ENCODE results near the gene KLF2. TPM values are rescaled to one million over a fixed set of nuclear protein-coding genes. Genes with fewer than 3 reads are reported as not detected.
A peak's percentile ranks its signal among the peaks of the same experiment; 100 is the strongest.
"Not testable (repeated sequence)": the region's sequence is repeated elsewhere in the genome, so short reads cannot be mapped to it uniquely, and the experiment has no call there.

The KLF2 gene
- total RNA-seq, 1 experiment from 2014 or later, result not detected

- no peaks in the 10 kb centered on the region for H3K36me3 ChIP-seq (replicated peaks; ENCODE audit: control insufficient read depth, insufficient read depth, low read length)
- H3K27me3 ChIP-seq (ENCODE audit: control insufficient read depth, insufficient read depth, low read length), result no peaks in the 10 kb centered on the region
- no peak overlapping the region for H3K4me3 ChIP-seq (ENCODE audit: insufficient read depth, low read depth, low read length)
- peak; percentile 61 for DNase-seq
Observed at GRCh38 chr19:16338470-16339360, 14.1 kb downstream of the KLF2 start.

GRCh38 chr19:16339361-16339725 lies 14.7 kb downstream of the KLF2 start:
- Histone ChIP-seq H3K36me3 (replicated peaks; ENCODE audit: control insufficient read depth, insufficient read depth, low read length) (no peaks in the 10 kb centered on the region), H3K27me3 (ENCODE audit: control insufficient read depth, insufficient read depth, low read length) (no peaks in the 10 kb centered on the region), H3K4me3 (ENCODE audit: insufficient read depth, low read depth, low read length) (no peak overlapping the region)
- DNase-seq, result no peak

DNA sequence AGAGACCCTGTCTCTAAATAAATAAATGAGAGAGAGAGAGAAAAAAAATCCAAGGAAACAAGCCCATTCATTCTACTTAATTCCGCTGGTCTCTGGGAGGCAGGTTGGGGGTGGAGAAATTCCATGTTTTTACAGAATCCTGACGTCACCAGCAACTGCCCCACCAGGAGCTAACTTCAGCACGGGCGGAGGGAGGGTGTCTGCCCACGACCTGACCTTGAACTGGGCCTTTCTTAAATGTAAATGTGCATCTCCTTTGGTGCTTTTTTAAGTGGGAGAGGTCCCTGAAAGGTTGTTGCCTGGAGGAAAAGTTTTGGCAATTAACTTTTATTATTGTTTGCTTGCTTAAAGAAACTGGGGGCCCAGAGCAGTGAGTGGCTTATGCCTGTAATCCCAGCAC lies 15.5 kb downstream of the KLF2 start:
- no peak for DNase-seq
- Histone ChIP-seq H3K27me3 (ENCODE audit: control insufficient read depth, insufficient read depth, low read length) (no peaks in the 10 kb centered on the region), H3K36me3 (replicated peaks; ENCODE audit: control insufficient read depth, insufficient read depth, low read length) (no peaks in the 10 kb centered on the region), H3K4me3 (ENCODE audit: insufficient read depth, low read depth, low read length) (no peak overlapping the region)

DNA sequence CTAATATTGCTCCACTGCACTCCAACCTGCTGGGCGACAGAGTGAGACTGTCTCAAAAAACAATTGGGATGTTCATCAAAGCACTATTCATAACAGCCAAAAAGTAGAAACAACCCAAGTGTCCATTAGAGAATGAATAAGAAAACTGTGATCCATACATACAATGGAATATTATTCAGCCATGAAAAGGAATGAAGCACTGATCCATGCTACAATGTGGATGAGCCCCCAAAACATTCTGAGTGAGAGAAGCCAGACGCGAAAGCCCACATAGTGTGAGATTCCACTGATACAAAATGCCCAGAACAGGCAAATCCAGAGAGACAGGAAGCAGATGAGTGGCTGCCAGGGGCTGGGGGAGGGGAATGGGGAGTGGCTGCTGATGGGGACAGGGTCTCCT lies 16.0 kb downstream of the KLF2 start:
- Histone ChIP-seq H3K4me3 (ENCODE audit: insufficient read depth, low read depth, low read length) (no peak overlapping the region), H3K36me3 (replicated peaks; ENCODE audit: control insufficient read depth, insufficient read depth, low read length) (no peaks in the 10 kb centered on the region), H3K27me3 (ENCODE audit: control insufficient read depth, insufficient read depth, low read length) (no peaks in the 10 kb centered on the region)
- no peak for DNase-seq

- no peak for DNase-seq
- no peaks in the 10 kb centered on the region for H3K36me3 ChIP-seq (replicated peaks; ENCODE audit: control insufficient read depth, insufficient read depth, low read length)
- H3K4me3 ChIP-seq (ENCODE audit: insufficient read depth, low read depth, low read length), result no peak overlapping the region
- no peaks in the 10 kb centered on the region for H3K27me3 ChIP-seq (ENCODE audit: control insufficient read depth, insufficient read depth, low read length)
Observed at GRCh38 chr19:16342002-16342715, 17.5 kb downstream of the KLF2 start.

GRCh38 chr19:16343156-16343555 lies 18.5 kb downstream of the KLF2 start:
- no peak for DNase-seq
- H3K27me3 ChIP-seq (ENCODE audit: control insufficient read depth, insufficient read depth, low read length), result no peaks in the 10 kb centered on the region
- no peaks in the 10 kb centered on the region for H3K36me3 ChIP-seq (replicated peaks; ENCODE audit: control insufficient read depth, insufficient read depth, low read length)
- H3K4me3 ChIP-seq (ENCODE audit: insufficient read depth, low read depth, low read length), result no peak overlapping the region

DNA sequence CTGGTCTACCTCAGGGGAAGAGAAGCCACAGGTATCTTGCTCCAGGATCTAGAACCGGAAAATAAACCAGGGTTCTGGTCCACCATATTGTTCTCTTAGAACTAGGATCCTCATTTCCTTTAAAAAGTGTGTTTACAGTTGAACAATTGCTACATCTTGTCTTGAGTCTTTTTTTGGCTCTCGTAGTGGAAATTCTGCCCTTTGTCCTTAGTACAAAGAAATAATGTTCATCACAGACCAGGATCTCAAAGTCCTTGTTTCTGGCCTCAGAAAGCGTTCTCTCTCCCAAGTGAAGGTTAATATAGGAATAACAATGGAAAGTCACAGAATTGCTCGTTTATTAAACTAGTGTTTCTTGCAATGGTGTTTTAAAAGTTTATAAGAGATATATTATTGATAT lies 20.8 kb downstream of the KLF2 start:
- H3K36me3 ChIP-seq (replicated peaks; ENCODE audit: control insufficient read depth, insufficient read depth, low read length), result no peaks in the 10 kb centered on the region
- no peak for DNase-seq
- no peaks in the 10 kb centered on the region for H3K27me3 ChIP-seq (ENCODE audit: control insufficient read depth, insufficient read depth, low read length)
- H3K4me3 ChIP-seq (ENCODE audit: insufficient read depth, low read depth, low read length), result no peak overlapping the region

- not testable (repeated sequence) for H3K4me3 ChIP-seq (ENCODE audit: insufficient read depth, low read depth, low read length); H3K36me3 ChIP-seq (replicated peaks; ENCODE audit: control insufficient read depth, insufficient read depth, low read length); DNase-seq; H3K27me3 ChIP-seq (ENCODE audit: control insufficient read depth, insufficient read depth, low read length)
Observed at GRCh38 chr19:16347099-16347498, 22.5 kb downstream of the KLF2 start.

DNA sequence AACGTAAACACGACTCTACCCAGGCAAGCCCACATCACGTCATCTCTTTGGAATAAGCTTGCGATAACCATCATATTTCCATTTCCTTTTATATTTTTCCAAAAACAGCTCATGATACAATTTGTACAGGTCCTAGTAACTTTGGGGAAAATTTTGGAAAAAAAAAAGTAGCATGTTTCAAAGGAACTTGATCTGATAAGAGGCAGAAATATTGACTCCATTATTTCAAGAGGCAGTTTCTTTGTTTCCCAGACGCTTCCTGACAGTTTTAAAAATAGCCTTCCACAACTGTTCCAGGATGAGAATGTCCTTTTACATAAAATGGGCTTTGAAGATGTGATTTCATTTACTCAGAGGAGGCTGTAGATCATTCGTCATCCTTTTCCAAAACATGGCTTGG lies 23.1 kb downstream of the KLF2 start:
- no peaks in the 10 kb centered on the region for H3K27me3 ChIP-seq (ENCODE audit: control insufficient read depth, insufficient read depth, low read length)
- H3K36me3 ChIP-seq (replicated peaks; ENCODE audit: control insufficient read depth, insufficient read depth, low read length), result no peaks in the 10 kb centered on the region
- DNase-seq, result no peak
- no peak overlapping the region for H3K4me3 ChIP-seq (ENCODE audit: insufficient read depth, low read depth, low read length)

GRCh38 chr19:16349551-16350152 lies 25.0 kb downstream of the KLF2 start:
- no peak for DNase-seq

GRCh38 chr19:16351133-16351809 lies 26.6 kb downstream of the KLF2 start:
- no peaks in the 10 kb centered on the region for H3K36me3 ChIP-seq (replicated peaks; ENCODE audit: control insufficient read depth, insufficient read depth, low read length)
- H3K27me3 ChIP-seq (ENCODE audit: control insufficient read depth, insufficient read depth, low read length), result no peaks in the 10 kb centered on the region
- H3K4me3 ChIP-seq (ENCODE audit: insufficient read depth, low read depth, low read length), result no peak overlapping the region
- peak; percentile 47 for DNase-seq

More at GRCh38 chr19:16349551-16350152, 25.0 kb downstream of the KLF2 start:
- Histone ChIP-seq H3K4me3 (ENCODE audit: insufficient read depth, low read depth, low read length) (no peak overlapping the region), H3K36me3 (replicated peaks; ENCODE audit: control insufficient read depth, insufficient read depth, low read length) (no peaks in the 10 kb centered on the region), H3K27me3 (ENCODE audit: control insufficient read depth, insufficient read depth, low read length) (no peaks in the 10 kb centered on the region)

- peak; percentile 52 for DNase-seq
Observed at GRCh38 chr19:16355293-16356043, 30.8 kb downstream of the KLF2 start.

GRCh38 chr19:16358456-16358855 lies 33.8 kb downstream of the KLF2 start:
- Histone ChIP-seq H3K4me3 (ENCODE audit: insufficient read depth, low read depth, low read length) (no peak overlapping the region), H3K27me3 (ENCODE audit: control insufficient read depth, insufficient read depth, low read length) (no peaks in the 10 kb centered on the region), H3K36me3 (replicated peaks; ENCODE audit: control insufficient read depth, insufficient read depth, low read length) (no peaks in the 10 kb centered on the region; the same call in none of the 2 replicates)
- no peak for DNase-seq

More at GRCh38 chr19:16355293-16356043, 30.8 kb downstream of the KLF2 start:
- no peaks in the 10 kb centered on the region for H3K27me3 ChIP-seq (ENCODE audit: control insufficient read depth, insufficient read depth, low read length)
- H3K4me3 ChIP-seq (ENCODE audit: insufficient read depth, low read depth, low read length), result no peak overlapping the region
- no peaks in the 10 kb centered on the region; the same call in 1 of the 2 replicates for H3K36me3 ChIP-seq (replicated peaks; ENCODE audit: control insufficient read depth, insufficient read depth, low read length)

- DNase-seq, result no peak
- Histone ChIP-seq H3K27me3 (ENCODE audit: control insufficient read depth, insufficient read depth, low read length) (no peaks in the 10 kb centered on the region), H3K4me3 (ENCODE audit: insufficient read depth, low read depth, low read length) (no peak overlapping the region), H3K36me3 (replicated peaks; ENCODE audit: control insufficient read depth, insufficient read depth, low read length) (no peaks in the 10 kb centered on the region; the same call in none of the 2 replicates)
Observed at GRCh38 chr19:16359074-16359473, 34.4 kb downstream of the KLF2 start.

Data from H7 (cell line).